HepG2 (cell line): ENCODE data around the gene USP36. TPM values are rescaled to one million over a fixed set of nuclear protein-coding genes. Genes with fewer than 3 reads are reported as not detected.

Source experiments
- ATAC-seq: fragments of 200-7000 bp; cut with Tn5 transposase; 3 replicates; pipeline ENCODE4 v1.9.1; 2020; ENCODE audit warnings: mild to moderate bottlenecking, moderate library complexity
- BruUV-seq: library from RNA; stranded (reverse); fragments of 400-500 nt; replicated peaks from 2 replicates; lab custom pipeline; 2021; lab: Mats Ljungman, UMichigan
- CTCF ChIA-PET: fragments of 300-600 bp; formaldehyde crosslinking; extraction: SDS; loops from one replicate; lab custom pipeline; 2021; ENCODE audit warnings: low total read pairs, inconsistent platforms, low intra/inter-chr PET ratio; lab: Yijun Ruan, JAX
- POLR2A ChIA-PET: fragments of 350-600 bp; sonication (Branson Sonifier 250); formaldehyde crosslinking; loops from one replicate; lab custom pipeline; 2020; ENCODE audit warnings: antibody characterized with exemption, inconsistent platforms; lab: Yijun Ruan, JAX
- DNase-seq: peaks from one replicate; pipeline ENCODE4 v3.0.0-alpha.2; 2015; ENCODE audit warnings: low spot score
- FAIRE-seq: peaks from 3 replicates; lab custom pipeline; 2011; peaks lifted over from hg19 to GRCh38; lab: Jason Lieb, UNC
- H2AFZ ChIP-seq: one replicate; pipeline ENCODE4 v1.6.1; 2011; ENCODE audit warnings: low read length, inconsistent platforms
- H3K27ac ChIP-seq: fragments of 300-600 bp; 3 replicates; pipeline ENCODE4 v1.8.0; 2011; ENCODE audit warnings: mixed run types, mild to moderate bottlenecking, mixed read lengths, low read length, inconsistent platforms; ENCODE audit not compliant: insufficient read depth; ENCODE audit errors: extremely low read length
- H3K27me3 ChIP-seq, 2 experiments: fragments of 200-600 bp in 1 of 2; 2 replicates in 1 of 2; 3 replicates in 1 of 2; pipeline versions ENCODE4 v1.6.0 to v1.8.0; 2011; ENCODE audit warnings: low read length in 2 of 2, mild to moderate bottlenecking in 2 of 2, moderate library complexity in 2 of 2, inconsistent platforms in 1 of 2; ENCODE audit not compliant: insufficient read depth in 2 of 2, control insufficient read depth in 1 of 2
- H3K36me3 ChIP-seq, 2 experiments: fragments of 200-600 bp in 1 of 2; replicated peaks in 1 of 2; 2 replicates in 1 of 2; 3 replicates in 1 of 2; pipeline versions ENCODE4 v1.5.1 to v1.8.0; 2011; ENCODE audit warnings: low read length in 2 of 2, inconsistent platforms in 1 of 2; ENCODE audit not compliant: insufficient read depth in 2 of 2, control insufficient read depth in 1 of 2
- H3K4me1 ChIP-seq: 2 replicates; pipeline ENCODE4 v1.5.1; 2012; ENCODE audit warnings: low read length, inconsistent platforms; ENCODE audit not compliant: insufficient read depth
- H3K4me2 ChIP-seq: 2 replicates; pipeline ENCODE4 v1.6.0; 2011; ENCODE audit warnings: low read depth, low read length, inconsistent platforms
- H3K4me3 ChIP-seq, 3 experiments: fragments of 200-600 bp in 1 of 3; sonication (generic), shearing (Covaris generic) in 1 of 3; replicated peaks in 1 of 3; 2 replicates each; pipeline ENCODE4 v1.5.1; 2011 to 2016; ENCODE audit warnings: low read length in 3 of 3, inconsistent platforms in 2 of 3, low read depth in 2 of 3, mild to moderate bottlenecking in 2 of 3, control low read depth in 1 of 3, mixed read lengths in 1 of 3; ENCODE audit not compliant: insufficient read depth in 1 of 3
- H3K79me2 ChIP-seq: one replicate; pipeline ENCODE4 v1.6.1; 2011; ENCODE audit warnings: low read length, inconsistent platforms; ENCODE audit not compliant: insufficient read depth
- H3K9ac ChIP-seq: 2 replicates; pipeline ENCODE4 v1.6.0; 2011; ENCODE audit warnings: mild to moderate bottlenecking, low read depth, low read length, inconsistent platforms; ENCODE audit not compliant: insufficient read depth
- H3K9me3 ChIP-seq: 2 replicates; pipeline ENCODE4 v1.5.1; 2012; ENCODE audit warnings: mild to moderate bottlenecking, low read length
- H4K20me1 ChIP-seq: 2 replicates; pipeline ENCODE4 v1.6.0; 2011; ENCODE audit warnings: inconsistent platforms, mild to moderate bottlenecking, low read length, moderate library complexity; ENCODE audit not compliant: insufficient read depth
- AKAP8 ChIP-seq: sonication (generic); formaldehyde crosslinking; IDR thresholded peaks from 2 replicates; pipeline ENCODE4 v1.5.1; 2020; ENCODE audit warnings: mild to moderate bottlenecking, missing genetic modification reagents
- BCL6 ChIP-seq: IDR thresholded peaks from 2 replicates; pipeline ENCODE4 v1.6.1; 2016; ENCODE audit warnings: missing genetic modification reagents, missing compliant biosample characterization
- BRD4 ChIP-seq: sonication (generic); formaldehyde crosslinking; IDR thresholded peaks from 2 replicates; pipeline ENCODE4 v1.4.0; 2020; ENCODE audit warnings: missing genetic modification reagents
- HBP1 ChIP-seq: IDR thresholded peaks from 2 replicates; pipeline ENCODE4 v1.6.1; 2016; ENCODE audit warnings: low read depth, control low read depth
- HDAC1 ChIP-seq: sonication (generic); formaldehyde crosslinking; IDR thresholded peaks from 2 replicates; pipeline ENCODE4 v1.5.1; 2020; ENCODE audit warnings: mild to moderate bottlenecking, missing genetic modification reagents
- SMC3 ChIP-seq: IDR thresholded peaks from 2 replicates; pipeline ENCODE4 v1.6.1; 2011; ENCODE audit warnings: low read length, improper control_type of control experiment
- SOX13 ChIP-seq, 3 experiments: fragments of 450-650 bp in 1 of 3; sonication (generic) in 1 of 3; formaldehyde crosslinking in 1 of 3; IDR thresholded peaks in 2 of 3; conservative IDR thresholded peaks in 1 of 3; 2 replicates each; pipeline versions ENCODE4 v1.5.0 to v1.6.1; 2016 to 2020; ENCODE audit warnings: antibody characterized with exemption in 1 of 3, mild to moderate bottlenecking in 1 of 3, missing compliant biosample characterization in 1 of 3, missing genetic modification reagents in 1 of 3, moderate library complexity in 1 of 3
- ZNF317 ChIP-seq: sonication (generic); formaldehyde crosslinking; IDR thresholded peaks from 2 replicates; pipeline ENCODE4 v1.5.0; 2020; ENCODE audit warnings: mild to moderate bottlenecking, missing genetic modification reagents
- ZNF468 ChIP-seq: sonication (generic); formaldehyde crosslinking; IDR thresholded peaks from 2 replicates; pipeline ENCODE4 v1.8.0; 2022; ENCODE audit warnings: mild to moderate bottlenecking, moderate library complexity, missing genetic modification reagents
- ZNF678 ChIP-seq: sonication (generic); formaldehyde crosslinking; IDR thresholded peaks from 2 replicates; pipeline ENCODE4 v1.4.0; 2020; ENCODE audit warnings: mild to moderate bottlenecking, missing genetic modification reagents
- WGBS: methylation state at CpG from one replicate; pipeline ENCODE4 v1.1.6; 2017; ENCODE audit warnings: low lambda C conversion rate; 5-methylcytosine and 5-hydroxymethylcytosine counted together
- in situ Hi-C: cut with HindIII; loops from 2 replicates; pipeline ENCODE4 v1.10.0; 2017; ENCODE audit warnings: low pct_unique_long_range_greater_than_20kb; ENCODE audit not compliant: extremely low pct_ligation_motif_present
- intact Hi-C: fragments of 100-400 bp; cut with micrococcal nuclease; formaldehyde crosslinking; loops from one replicate; pipeline ENCODE4 v1.10.0; 2022; ENCODE audit not compliant: unreplicated experiment
- polyA plus RNA-seq, 8 experiments: library from polyadenylated mRNA; depleted of rRNA in 3 of 8; stranded (reverse) in 7 of 8; unstranded in 1 of 8; fragments of >200 nt; fragmentation: Illumina TruSeq in 4 of 8; extraction: Trizol in 4 of 8; gene quantifications; 2 replicates each; pipeline versions ENCODE4 v1.2.1 to v1.2.3, GENCODE V29; 2011 to 2016; ENCODE audit warnings: low read depth in 4 of 8, missing spikeins in 1 of 8, mixed read lengths in 1 of 8; ENCODE audit not compliant: insufficient read depth in 1 of 8
- total RNA-seq, 5 experiments: library from RNA; depleted of rRNA; stranded (reverse); fragments of >200 nt; fragmentation: Illumina TruSeq; extraction: Trizol; gene quantifications; 2 replicates each; pipeline ENCODE4 v1.2.3, GENCODE V29; 2016; ENCODE audit warnings: low read depth in 1 of 5

USP36 gene
- total and polyA plus RNA-seq, 2 of the 13 experiments (the other 11 are each of a cell fraction or from before 2014, with no cell fraction given) = 29.6 to 45.9 TPM

DNA sequence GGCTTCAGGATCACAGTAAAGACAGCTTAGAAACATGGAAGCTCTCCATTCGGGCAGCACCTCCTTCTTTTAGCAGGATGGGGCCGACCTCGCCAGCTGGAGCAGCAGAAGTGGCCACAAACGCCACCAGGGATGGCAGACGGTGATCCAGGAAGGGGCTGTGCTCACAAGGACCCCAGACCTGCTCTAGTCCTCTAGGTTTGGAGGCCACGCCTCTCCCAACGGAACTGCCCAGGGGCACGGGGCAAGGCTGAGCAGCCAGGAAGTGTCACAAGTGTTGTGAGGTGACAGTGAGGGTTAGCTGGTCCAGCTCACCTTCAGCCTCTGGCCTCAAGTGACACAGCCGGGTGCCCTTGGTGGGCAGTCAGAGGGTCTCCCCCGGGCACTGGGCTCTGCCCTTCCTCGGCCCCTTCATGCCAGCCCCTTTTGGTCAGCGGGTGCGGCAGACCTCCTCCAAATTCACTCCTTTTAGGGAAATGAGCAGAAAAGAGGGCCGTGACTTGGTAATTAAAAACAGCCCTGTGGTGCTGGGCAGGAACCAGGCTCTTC, 42.0 kb upstream of the USP36 start (continued):
- TF ChIP-seq HDAC1 (CRISPR knock-in tag) (0 out of 2 replicates have a peak, but pooled peaks have one; percentile 5), BRD4 (CRISPR knock-in tag) (peak; percentile 68; the same call in 1 of the 2 replicates), SMC3 (no peak), ZNF678 (CRISPR knock-in tag) (no peak), ZNF468 (CRISPR knock-in tag) (0 out of 2 replicates have a peak, but pooled peaks have one; percentile 2)
- TF ChIP-seq, all 625 proteins: peak for 16

DNA sequence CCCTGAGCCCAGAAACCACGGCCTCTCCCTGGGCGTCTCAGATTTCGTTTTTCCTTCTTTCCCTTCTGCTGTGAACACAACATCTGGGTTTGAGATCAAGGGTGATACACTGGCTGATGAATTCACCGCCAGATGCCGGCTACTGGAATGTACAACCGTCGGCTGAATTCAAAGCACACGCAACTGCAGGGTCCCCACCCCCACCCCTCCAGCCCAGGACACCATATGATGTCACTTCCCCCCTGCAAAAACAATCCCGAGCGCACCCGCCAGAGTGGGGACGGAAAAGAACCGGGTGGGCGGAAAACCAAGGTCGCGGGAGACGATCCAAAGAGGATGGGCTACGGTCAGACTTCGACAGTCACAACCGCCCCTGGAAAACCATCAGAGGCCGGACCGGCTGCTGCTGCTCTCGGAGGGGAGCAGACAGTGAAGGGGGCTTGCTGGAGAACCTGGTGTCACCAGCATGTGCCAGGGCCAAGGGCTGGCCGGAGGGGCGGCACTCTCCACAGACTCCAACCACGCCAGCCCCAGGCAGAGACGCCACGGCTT, 39.1 kb upstream of the USP36 start:
- POLR2A ChIA-PET = no interaction called here
- Histone ChIP-seq H3K4me3 (no peak overlapping the region), H3K36me3 (no peaks in the 10 kb centered on the region), H3K4me2 (no peak overlapping the region), H2AFZ (no peak overlapping the region), H3K27me3 (no peaks in the 10 kb centered on the region), H3K9ac (no peak overlapping the region), H3K27ac (no peak overlapping the region), H3K79me2 (no peaks in the 10 kb centered on the region), H3K4me1 (peaks cover 26% of the 10 kb centered on the region), H4K20me1 (no peaks in the 10 kb centered on the region), H3K9me3 (no peaks in the 10 kb centered on the region)
- 95% methylated on average over 28 of the region's 28 CpGs for WGBS
- in situ Hi-C loops = loop anchor here (5.0 kb wide), 1 partner anchor 93 kb away; no protein-coding TSS in a partner anchor
- ATAC-seq (no peak), FAIRE-seq (no peak), DNase-seq (no peak)
- intact Hi-C loops = no loop called here
- BruUV-seq = no TSS peak
- CTCF ChIA-PET = no interaction called here
- TF ChIP-seq ZNF317 = no peak
- no peak for TF ChIP-seq BCL6
- no peak for TF ChIP-seq AKAP8
- TF ChIP-seq SOX13 (IDR thresholded peaks at IDR 0.05) = no peak
- no peak for TF ChIP-seq SOX13 (CRISPR knock-in tag; conservative IDR thresholded peaks at IDR 0.05 in 1 of 2, IDR thresholded peaks at IDR 0.05 in 1 of 2)
- TF ChIP-seq HBP1 = no peak
